ENCODE results near the gene RPL29.
A peak's percentile ranks its signal among the peaks of the same experiment; 100 is the strongest.

Gene RPL29

GRCh38 chr3:51967384-51968169 lies 28.1 kb downstream of the RPL29 start, which contains the start of gene PCBP4:
TSS of gene PCBP4 (minus strand) at chr3:51967454. CDS start at chr3:51961240, 6,214 bp downstream.
- H3K36me3 ChIP-seq (replicated peaks in 1 of 2; ENCODE audit: control insufficient read depth in 2 of 2, insufficient read depth in 2 of 2, low read length in 2 of 2): peaks cover 0 to 3% of the 10 kb centered on the region in 2 donors
- H3K9ac ChIP-seq (ENCODE audit: low read depth, low read length, poor library complexity): peak within 1 kb of the TSS; percentile 97
- H3K4me3 ChIP-seq (ENCODE audit: low read length in 2 of 2): peak within 1 kb of the TSS; percentile 60 to 92
- peaks cover 43 to 53% of the 10 kb centered on the region in 2 donors for H3K4me1 ChIP-seq (ENCODE audit: control insufficient read depth in 2 of 2, insufficient read depth in 1 of 2, low read depth in 1 of 2, low read length in 2 of 2)
- H2BK15ac ChIP-seq (ENCODE audit: low read length): peak within 1 kb of the TSS; percentile 93
- peak within 1 kb of the TSS; percentile 77 for H3K14ac ChIP-seq (ENCODE audit: low read length)
- H3K9me3 ChIP-seq (replicated peaks in 1 of 2; ENCODE audit: control insufficient read depth in 2 of 2, insufficient read depth in 1 of 2, low read depth in 1 of 2, low read length in 2 of 2): peaks cover 0 to 2% of the 10 kb centered on the region in 2 donors
- H4K8ac ChIP-seq (ENCODE audit: low read depth, low read length): peak within 1 kb of the TSS; percentile 70
- peak within 1 kb of the TSS; percentile 97 for H2BK5ac ChIP-seq (ENCODE audit: low read length)
- peak within 1 kb of the TSS; percentile 100 for H3K18ac ChIP-seq (ENCODE audit: low read length)
- peak within 1 kb of the TSS; percentile 98 for H2BK12ac ChIP-seq (ENCODE audit: low read length)
- H3K4me2 ChIP-seq (ENCODE audit: insufficient read depth, low read length, poor library complexity, severe bottlenecking): peak within 1 kb of the TSS; percentile 93
- no peaks in the 10 kb centered on the region for H3K27me3 ChIP-seq (ENCODE audit: control insufficient read depth in 3 of 3, insufficient read depth in 3 of 3, low read depth in 1 of 3, low read length in 3 of 3)
- no peak for DNase-seq (ENCODE audit: low spot score)
- peak within 1 kb of the TSS; percentile 85 for H2AFZ ChIP-seq (ENCODE audit: low read length)
- peak within 1 kb of the TSS; percentile 96 for H2AK5ac ChIP-seq (ENCODE audit: low read depth, low read length)
- no CpG with 5 or more reads among the region's 90 CpGs for WGBS, 2 donors (ENCODE audit: extremely low coverage in 2 of 2, insufficient read length in 2 of 2, insufficient replicate concordance in 1 of 2)
- peak within 1 kb of the TSS; percentile 97 for H3K4ac ChIP-seq (ENCODE audit: low read length)
- H3K27ac ChIP-seq (replicated peaks; ENCODE audit: low read length): peak within 1 kb of the TSS; percentile 98
- peaks cover 6% of the 10 kb centered on the region for H3K79me1 ChIP-seq (ENCODE audit: low read depth, low read length)
- peak within 1 kb of the TSS; percentile 81 for H4K91ac ChIP-seq (ENCODE audit: low read depth, low read length, poor library complexity)
- H3K23ac ChIP-seq (ENCODE audit: low read depth, low read length, poor library complexity): peak within 1 kb of the TSS; percentile 32
- H2BK120ac ChIP-seq (ENCODE audit: low read depth, low read length): peak within 1 kb of the TSS; percentile 81

- Histone ChIP-seq H4K8ac (ENCODE audit: low read depth, low read length) (no peak overlapping the region), H3K4ac (ENCODE audit: low read length) (peak overlapping the region; percentile 43), H2BK120ac (ENCODE audit: low read depth, low read length) (peak overlapping the region; percentile 81), H2BK15ac (ENCODE audit: low read length) (peak overlapping the region; percentile 13), H2BK5ac (ENCODE audit: low read length) (peak overlapping the region; percentile 82), H3K36me3 (replicated peaks in 1 of 2; ENCODE audit: control insufficient read depth in 2 of 2, insufficient read depth in 2 of 2, low read length in 2 of 2) (peaks cover 0 to 3% of the 10 kb centered on the region in 2 donors), H2AK5ac (ENCODE audit: low read depth, low read length) (peak overlapping the region; percentile 96), H3K18ac (ENCODE audit: low read length) (peak overlapping the region; percentile 20), H3K27me3 (ENCODE audit: control insufficient read depth in 3 of 3, insufficient read depth in 3 of 3, low read depth in 1 of 3, low read length in 3 of 3) (no peaks in the 10 kb centered on the region), H3K4me3 (ENCODE audit: low read length in 2 of 2) (peak overlapping the region; percentile 60 to 83), H3K9me3 (replicated peaks in 1 of 2; ENCODE audit: control insufficient read depth in 2 of 2, insufficient read depth in 1 of 2, low read depth in 1 of 2, low read length in 2 of 2) (peaks cover 0 to 2% of the 10 kb centered on the region in 2 donors), H3K14ac (ENCODE audit: low read length) (peak overlapping the region; percentile 77), H3K4me1 (ENCODE audit: control insufficient read depth in 2 of 2, insufficient read depth in 1 of 2, low read depth in 1 of 2, low read length in 2 of 2) (peaks cover 43 to 56% of the 10 kb centered on the region in 2 donors), H3K4me2 (ENCODE audit: insufficient read depth, low read length, poor library complexity, severe bottlenecking) (peak overlapping the region; percentile 92), H2BK12ac (ENCODE audit: low read length) (peak overlapping the region; percentile 27), H3K27ac (replicated peaks; ENCODE audit: low read length) (peak overlapping the region; percentile 67), H2AFZ (ENCODE audit: low read length) (peak overlapping the region; percentile 82), H3K79me1 (ENCODE audit: low read depth, low read length) (peaks cover 6% of the 10 kb centered on the region), H4K91ac (ENCODE audit: low read depth, low read length, poor library complexity) (no peak overlapping the region), H3K23ac (ENCODE audit: low read depth, low read length, poor library complexity) (no peak overlapping the region), H3K9ac (ENCODE audit: low read depth, low read length, poor library complexity) (peak overlapping the region; percentile 90)
- no peak for DNase-seq (ENCODE audit: low spot score)
- WGBS, 2 donors (ENCODE audit: extremely low coverage in 2 of 2, insufficient read length in 2 of 2, insufficient replicate concordance in 1 of 2): no CpG with 5 or more reads among the region's 33 CpGs
These were observed 28.7 kb downstream of the RPL29 start for GRCh38 chr3:51966922-51967383.

GRCh38 chr3:51966486-51966885 lies 29.2 kb downstream of the RPL29 start:
- H3K4me1 ChIP-seq (ENCODE audit: control insufficient read depth in 2 of 2, insufficient read depth in 1 of 2, low read depth in 1 of 2, low read length in 2 of 2): peaks cover 43 to 56% of the 10 kb centered on the region in 2 donors
- no peak for DNase-seq (ENCODE audit: low spot score)

GRCh38 chr3:51966016-51966415 lies 29.7 kb downstream of the RPL29 start:
- H3K14ac ChIP-seq (ENCODE audit: low read length): peak overlapping the region; percentile 5
- no peak overlapping the region for H3K27ac ChIP-seq (replicated peaks; ENCODE audit: low read length)
- no CpG with 5 or more reads among the region's 2 CpGs for WGBS, 2 donors (ENCODE audit: extremely low coverage in 2 of 2, insufficient read length in 2 of 2, insufficient replicate concordance in 1 of 2)
- peak overlapping the region; percentile 86 for H3K18ac ChIP-seq (ENCODE audit: low read length)
- H3K79me1 ChIP-seq (ENCODE audit: low read depth, low read length): peaks cover 8% of the 10 kb centered on the region
- no peak overlapping the region for H3K4ac ChIP-seq (ENCODE audit: low read length)
- peak overlapping the region; percentile 92 for H3K4me2 ChIP-seq (ENCODE audit: insufficient read depth, low read length, poor library complexity, severe bottlenecking)
- H3K4me1 ChIP-seq (ENCODE audit: control insufficient read depth in 2 of 2, insufficient read depth in 1 of 2, low read depth in 1 of 2, low read length in 2 of 2): peaks cover 43 to 56% of the 10 kb centered on the region in 2 donors
- no peak overlapping the region for H3K23ac ChIP-seq (ENCODE audit: low read depth, low read length, poor library complexity)
- H3K36me3 ChIP-seq (replicated peaks in 1 of 2; ENCODE audit: control insufficient read depth in 2 of 2, insufficient read depth in 2 of 2, low read length in 2 of 2): peaks cover 3 to 5% of the 10 kb centered on the region in 2 donors
- H3K9me3 ChIP-seq (replicated peaks in 1 of 2; ENCODE audit: control insufficient read depth in 2 of 2, insufficient read depth in 1 of 2, low read depth in 1 of 2, low read length in 2 of 2): peaks cover 0 to 2% of the 10 kb centered on the region in 2 donors
- peak overlapping the region; percentile 95 for H2BK12ac ChIP-seq (ENCODE audit: low read length)
- H2BK15ac ChIP-seq (ENCODE audit: low read length): peak overlapping the region; percentile 99
- peak overlapping the region; percentile 63 for H3K9ac ChIP-seq (ENCODE audit: low read depth, low read length, poor library complexity)
- peak overlapping the region; percentile 82 for H2BK5ac ChIP-seq (ENCODE audit: low read length)
- H4K8ac ChIP-seq (ENCODE audit: low read depth, low read length): no peak overlapping the region
- H2AFZ ChIP-seq (ENCODE audit: low read length): no peak overlapping the region
- peak overlapping the region; percentile 96 for H2AK5ac ChIP-seq (ENCODE audit: low read depth, low read length)
- no peak overlapping the region for H4K91ac ChIP-seq (ENCODE audit: low read depth, low read length, poor library complexity)
- no peak overlapping the region for H2BK120ac ChIP-seq (ENCODE audit: low read depth, low read length)
- DNase-seq (ENCODE audit: low spot score): no peak
- no peaks in the 10 kb centered on the region for H3K27me3 ChIP-seq (ENCODE audit: control insufficient read depth in 3 of 3, insufficient read depth in 3 of 3, low read depth in 1 of 3, low read length in 3 of 3)
- peak overlapping the region in 1 of 2 donors; percentile 60 for H3K4me3 ChIP-seq (ENCODE audit: low read length in 2 of 2)

More at GRCh38 chr3:51966486-51966885, 29.2 kb downstream of the RPL29 start:
- peak overlapping the region; percentile 90 for H3K9ac ChIP-seq (ENCODE audit: low read depth, low read length, poor library complexity)
- no peaks in the 10 kb centered on the region for H3K27me3 ChIP-seq (ENCODE audit: control insufficient read depth in 3 of 3, insufficient read depth in 3 of 3, low read depth in 1 of 3, low read length in 3 of 3)
- H3K9me3 ChIP-seq (replicated peaks in 1 of 2; ENCODE audit: control insufficient read depth in 2 of 2, insufficient read depth in 1 of 2, low read depth in 1 of 2, low read length in 2 of 2): peaks cover 0 to 2% of the 10 kb centered on the region in 2 donors
- H2AFZ ChIP-seq (ENCODE audit: low read length): no peak overlapping the region
- H3K4me2 ChIP-seq (ENCODE audit: insufficient read depth, low read length, poor library complexity, severe bottlenecking): peak overlapping the region; percentile 92
- no peak overlapping the region for H4K91ac ChIP-seq (ENCODE audit: low read depth, low read length, poor library complexity)
- H3K23ac ChIP-seq (ENCODE audit: low read depth, low read length, poor library complexity): peak overlapping the region; percentile 32
- H2BK120ac ChIP-seq (ENCODE audit: low read depth, low read length): peak overlapping the region; percentile 81
- peak overlapping the region; percentile 60 to 83 for H3K4me3 ChIP-seq (ENCODE audit: low read length in 2 of 2)
- no peak overlapping the region for H3K14ac ChIP-seq (ENCODE audit: low read length)
- H2AK5ac ChIP-seq (ENCODE audit: low read depth, low read length): peak overlapping the region; percentile 96
- peak overlapping the region; percentile 98 for H2BK12ac ChIP-seq (ENCODE audit: low read length)
- no peak overlapping the region for H3K27ac ChIP-seq (replicated peaks; ENCODE audit: low read length)
- H2BK15ac ChIP-seq (ENCODE audit: low read length): peak overlapping the region; percentile 13
- H3K79me1 ChIP-seq (ENCODE audit: low read depth, low read length): peaks cover 8% of the 10 kb centered on the region
- no CpG with 5 or more reads among the region's 5 CpGs for WGBS, 2 donors (ENCODE audit: extremely low coverage in 2 of 2, insufficient read length in 2 of 2, insufficient replicate concordance in 1 of 2)
- peak overlapping the region; percentile 82 for H2BK5ac ChIP-seq (ENCODE audit: low read length)
- no peak overlapping the region for H4K8ac ChIP-seq (ENCODE audit: low read depth, low read length)
- peak overlapping the region; percentile 86 for H3K18ac ChIP-seq (ENCODE audit: low read length)
- H3K36me3 ChIP-seq (replicated peaks in 1 of 2; ENCODE audit: control insufficient read depth in 2 of 2, insufficient read depth in 2 of 2, low read length in 2 of 2): peaks cover 0 to 3% of the 10 kb centered on the region in 2 donors
- no peak overlapping the region for H3K4ac ChIP-seq (ENCODE audit: low read length)
